ENCODE results near the gene ZNF648.

DNA sequence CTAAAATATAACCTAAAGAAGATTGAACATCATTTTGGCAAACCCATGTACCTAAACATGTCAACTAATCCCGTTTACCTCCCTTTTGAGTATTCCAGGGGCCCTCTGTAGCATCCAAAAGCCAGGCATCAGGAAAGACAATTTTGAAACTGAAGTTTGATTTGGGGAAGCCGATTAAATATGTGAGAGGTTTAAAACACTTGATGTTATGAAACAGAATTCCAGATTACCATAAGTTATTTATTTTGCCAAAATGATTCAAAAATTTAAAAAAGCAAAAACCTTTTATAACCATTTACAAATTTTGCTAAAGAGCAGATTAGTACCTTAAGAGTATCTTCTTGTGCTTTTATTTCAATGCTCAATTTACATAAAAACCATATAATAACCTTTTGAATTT lies 23.3 kb downstream of the ZNF648 start:
- TF ChIP-seq SIN3A (IDR thresholded peaks at IDR 0.05; ENCODE audit: borderline replicate concordance, insufficient read depth, low read length) (no peak), TAF1 (IDR thresholded peaks at IDR 0.05; ENCODE audit: borderline replicate concordance, insufficient read depth, low read length) (no peak), POLR2AphosphoS5 (IDR thresholded peaks at IDR 0.05; ENCODE audit: low read depth, low read length) (no peak), FOXP2 (optimal IDR thresholded peaks at IDR 0.05; ENCODE audit: borderline replicate concordance, extremely low read depth, extremely low read length, insufficient read depth) (no peak)
- TF ChIP-seq, protein P1, sequence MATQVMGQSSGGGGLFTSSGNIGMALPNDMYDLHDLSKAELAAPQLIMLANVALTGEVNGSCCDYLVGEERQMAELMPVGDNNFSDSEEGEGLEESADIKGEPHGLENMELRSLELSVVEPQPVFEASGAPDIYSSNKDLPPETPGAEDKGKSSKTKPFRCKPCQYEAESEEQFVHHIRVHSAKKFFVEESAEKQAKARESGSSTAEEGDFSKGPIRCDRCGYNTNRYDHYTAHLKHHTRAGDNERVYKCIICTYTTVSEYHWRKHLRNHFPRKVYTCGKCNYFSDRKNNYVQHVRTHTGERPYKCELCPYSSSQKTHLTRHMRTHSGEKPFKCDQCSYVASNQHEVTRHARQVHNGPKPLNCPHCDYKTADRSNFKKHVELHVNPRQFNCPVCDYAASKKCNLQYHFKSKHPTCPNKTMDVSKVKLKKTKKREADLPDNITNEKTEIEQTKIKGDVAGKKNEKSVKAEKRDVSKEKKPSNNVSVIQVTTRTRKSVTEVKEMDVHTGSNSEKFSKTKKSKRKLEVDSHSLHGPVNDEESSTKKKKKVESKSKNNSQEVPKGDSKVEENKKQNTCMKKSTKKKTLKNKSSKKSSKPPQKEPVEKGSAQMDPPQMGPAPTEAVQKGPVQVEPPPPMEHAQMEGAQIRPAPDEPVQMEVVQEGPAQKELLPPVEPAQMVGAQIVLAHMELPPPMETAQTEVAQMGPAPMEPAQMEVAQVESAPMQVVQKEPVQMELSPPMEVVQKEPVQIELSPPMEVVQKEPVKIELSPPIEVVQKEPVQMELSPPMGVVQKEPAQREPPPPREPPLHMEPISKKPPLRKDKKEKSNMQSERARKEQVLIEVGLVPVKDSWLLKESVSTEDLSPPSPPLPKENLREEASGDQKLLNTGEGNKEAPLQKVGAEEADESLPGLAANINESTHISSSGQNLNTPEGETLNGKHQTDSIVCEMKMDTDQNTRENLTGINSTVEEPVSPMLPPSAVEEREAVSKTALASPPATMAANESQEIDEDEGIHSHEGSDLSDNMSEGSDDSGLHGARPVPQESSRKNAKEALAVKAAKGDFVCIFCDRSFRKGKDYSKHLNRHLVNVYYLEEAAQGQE (IDR thresholded peaks at IDR 0.05; ENCODE audit: insufficient read depth in 1 of 2, low read depth in 2 of 2, low read length in 2 of 2): no peak

Data from PFSK-1 (cell line).